ENCODE results near the gene LRRC75B.
A peak's percentile ranks its signal among the peaks of the same experiment; 100 is the strongest.
"Not testable (repeated sequence)": the region's sequence is repeated elsewhere in the genome, so short reads cannot be mapped to it uniquely, and the experiment has no call there.

Gene LRRC75B

DNA sequence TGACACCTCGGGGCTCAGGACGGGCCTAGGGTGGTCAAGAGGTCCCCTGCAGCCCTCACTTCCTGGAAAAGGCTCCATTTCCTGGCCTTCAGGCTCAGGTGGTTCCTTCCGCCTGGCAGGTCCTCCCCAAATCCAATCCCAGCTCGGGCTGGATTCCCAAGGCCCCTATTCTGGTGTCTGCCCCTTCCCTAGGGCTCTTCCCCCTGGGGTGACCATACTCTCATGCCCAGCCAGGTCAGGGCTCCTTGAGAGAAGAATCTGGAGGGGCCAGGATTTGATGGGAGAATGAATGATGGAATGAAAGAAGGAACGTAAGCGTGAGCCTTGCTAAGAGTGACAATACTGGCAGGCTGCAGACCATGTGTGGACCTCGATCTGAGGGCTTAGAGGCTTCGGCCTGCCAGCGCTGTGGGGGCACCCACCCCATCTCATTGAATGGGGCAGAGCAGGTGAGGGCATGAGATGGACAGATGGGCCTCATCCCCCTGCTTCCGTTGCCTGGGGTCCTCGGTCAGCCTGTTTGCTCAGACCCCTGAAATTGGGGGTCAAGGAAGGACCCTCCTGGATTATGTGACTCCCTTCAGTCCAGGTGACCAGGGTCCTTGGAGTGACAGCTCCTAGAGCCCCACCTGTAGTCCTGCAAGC lies 9.4 kb upstream of the LRRC75B start:
- not testable (repeated sequence) for DNase-seq

- peak; percentile 57 for DNase-seq
These were observed 8.6 kb upstream of the LRRC75B start for GRCh38 chr22:24601217-24602104.

DNA sequence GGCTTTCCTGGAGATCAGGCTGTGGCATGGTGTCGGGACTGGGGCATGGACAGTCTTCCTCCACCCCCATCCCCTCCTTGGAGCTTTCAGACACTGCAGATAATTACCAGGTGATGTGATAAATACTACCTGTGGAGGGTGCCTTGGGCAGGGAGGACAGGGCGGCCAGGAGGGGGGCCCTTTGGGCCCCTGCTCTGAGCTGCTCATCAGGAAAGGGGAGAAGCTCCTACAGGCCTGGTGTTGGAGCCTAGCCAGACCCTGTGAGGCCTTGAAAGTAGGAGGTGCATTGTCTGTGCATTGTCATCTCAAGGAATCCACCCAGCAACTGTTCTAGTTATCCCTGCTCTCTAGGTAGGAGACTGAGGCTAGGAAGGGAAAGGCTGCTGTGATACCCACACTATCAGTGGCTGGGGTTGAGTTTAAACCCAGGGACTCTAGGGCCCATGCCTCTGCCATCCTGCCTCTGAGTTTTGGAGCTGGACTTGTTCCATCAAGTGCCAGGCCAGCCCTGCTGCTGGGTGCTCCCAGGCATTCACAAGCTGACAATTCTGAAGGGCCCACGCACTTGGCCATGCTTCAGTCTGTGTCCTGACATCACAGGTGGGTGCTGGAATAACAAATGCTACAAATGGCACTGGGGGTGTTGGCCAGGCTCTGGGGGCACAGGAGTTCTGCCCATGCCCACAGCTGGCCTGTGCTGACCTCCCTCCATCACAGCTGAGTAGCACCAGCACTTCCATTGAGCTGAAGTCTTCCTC lies 7.3 kb upstream of the LRRC75B start:
- DNase-seq, result not testable (repeated sequence)

DNA sequence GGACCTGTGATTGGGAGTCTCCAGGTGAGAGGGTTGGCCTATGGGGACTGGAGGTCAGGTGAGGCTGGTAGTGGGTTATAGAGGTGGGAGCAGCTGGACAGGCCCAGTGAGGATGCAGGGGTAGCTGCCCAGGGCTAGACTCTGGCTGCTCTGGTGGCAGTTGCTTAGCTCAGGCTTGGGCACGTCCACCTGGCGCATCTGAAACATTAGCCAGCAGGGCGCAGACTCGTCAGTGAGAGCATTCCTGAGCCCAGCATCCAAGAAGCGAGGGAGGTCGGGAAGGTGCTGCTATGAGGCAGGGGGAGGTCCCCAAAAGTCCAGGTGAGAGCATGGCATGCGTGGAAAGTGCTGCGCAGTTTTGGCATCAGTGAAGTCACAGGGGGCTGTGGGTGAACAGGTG lies 6.6 kb upstream of the LRRC75B start:
- no peak for DNase-seq

DNA sequence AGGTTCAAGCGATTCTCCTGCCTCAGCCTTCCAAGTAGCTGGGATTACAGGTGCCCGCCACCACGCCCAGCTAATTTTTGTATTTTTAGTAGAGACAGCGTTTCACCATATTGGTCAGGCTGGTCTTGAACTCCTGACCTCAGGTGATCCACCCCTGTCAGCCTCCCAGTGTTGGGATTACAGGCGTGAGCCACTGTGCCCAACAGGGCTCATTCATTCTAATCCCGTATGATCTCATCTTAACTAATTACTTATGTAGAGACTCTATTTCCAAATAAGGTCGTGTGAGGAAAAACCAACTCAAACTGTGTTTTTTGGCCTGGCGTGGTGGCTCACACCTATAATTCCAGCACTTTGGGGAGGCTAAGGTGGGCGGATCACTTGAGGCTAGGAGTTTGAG lies 4.2 kb upstream of the LRRC75B start:
- DNase-seq, result not testable (repeated sequence)

DNA sequence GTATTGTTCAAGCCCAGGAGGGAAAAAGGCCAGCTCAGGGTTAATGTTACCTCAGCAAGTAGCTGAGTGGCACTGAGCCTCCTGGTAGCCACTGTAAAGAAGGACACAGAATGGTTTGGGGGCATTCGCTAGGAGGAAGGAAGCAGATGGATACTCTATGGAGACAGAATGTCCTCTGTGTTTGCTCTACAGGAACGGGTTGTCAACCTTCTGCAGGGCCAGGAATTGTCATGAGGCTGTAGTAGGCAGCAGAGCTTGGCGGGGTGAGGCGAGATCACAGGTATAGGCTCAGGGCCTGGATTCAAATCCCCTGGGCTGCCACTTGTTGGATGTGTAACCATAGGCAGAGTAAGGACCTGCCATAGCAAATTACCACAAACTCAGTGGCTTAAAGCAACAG lies 3.0 kb upstream of the LRRC75B start:
- DNase-seq, result no peak

GRCh38 chr22:24595228-24595627 lies 2.4 kb upstream of the LRRC75B start:
- DNase-seq, result no peak

GRCh38 chr22:24594569-24595120 lies 1.8 kb upstream of the LRRC75B start:
- no peak for DNase-seq

DNA sequence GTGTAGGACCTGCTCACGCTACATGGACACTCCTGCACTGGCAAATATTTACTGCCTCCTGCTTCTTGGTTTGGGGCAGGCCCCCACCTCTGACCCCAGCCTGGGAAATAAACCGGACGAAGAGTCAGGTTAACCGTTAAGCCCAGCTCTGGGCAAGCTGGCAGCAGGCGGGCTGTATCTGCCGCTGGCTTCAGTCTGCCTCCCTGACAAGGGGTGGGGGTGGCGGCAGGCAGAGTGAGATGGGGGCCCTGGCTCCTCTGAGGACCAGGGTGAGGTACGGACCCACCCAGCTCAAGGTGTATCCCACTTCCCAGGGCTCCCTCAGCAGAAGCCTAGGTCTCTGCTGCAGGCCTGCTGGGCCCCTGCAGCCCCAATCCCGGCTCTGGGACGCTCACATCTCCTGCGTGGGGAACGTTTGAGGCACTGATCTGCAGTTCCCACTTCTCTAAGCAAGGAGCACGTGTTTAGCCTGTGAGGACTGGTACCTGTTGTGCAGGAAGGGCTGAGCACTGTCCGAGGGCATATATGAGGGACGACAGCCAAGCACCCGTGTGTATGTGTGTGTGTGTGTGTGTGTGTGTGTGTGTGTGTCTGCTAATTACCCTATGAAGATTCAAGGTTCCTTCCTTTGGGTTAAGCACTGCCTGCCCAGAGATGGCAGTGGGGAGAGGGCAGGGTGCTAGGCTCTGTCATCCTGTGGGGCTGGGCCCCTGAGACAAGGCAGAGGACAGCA lies 1.1 kb upstream of the LRRC75B start:
- no peak for DNase-seq

DNA sequence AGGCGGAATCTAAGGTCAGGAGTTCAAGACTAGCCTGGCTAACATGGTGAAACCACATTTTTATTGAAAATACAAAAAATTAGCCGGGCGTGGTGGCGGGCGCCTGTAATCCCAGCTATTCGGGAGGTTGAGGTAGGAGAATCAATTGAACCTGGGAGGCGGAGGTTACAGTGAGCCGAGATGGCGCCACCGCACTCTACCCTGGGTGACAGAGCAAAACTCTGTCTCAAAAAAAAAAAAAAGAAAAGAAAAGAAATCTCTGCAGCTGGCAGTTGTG lies 624 bp upstream of the LRRC75B start:
- not testable (repeated sequence) for DNase-seq

- DNase-seq, result no peak
These were observed 619 bp downstream of the LRRC75B start for GRCh38 chr22:24592058-24592850.

DNA sequence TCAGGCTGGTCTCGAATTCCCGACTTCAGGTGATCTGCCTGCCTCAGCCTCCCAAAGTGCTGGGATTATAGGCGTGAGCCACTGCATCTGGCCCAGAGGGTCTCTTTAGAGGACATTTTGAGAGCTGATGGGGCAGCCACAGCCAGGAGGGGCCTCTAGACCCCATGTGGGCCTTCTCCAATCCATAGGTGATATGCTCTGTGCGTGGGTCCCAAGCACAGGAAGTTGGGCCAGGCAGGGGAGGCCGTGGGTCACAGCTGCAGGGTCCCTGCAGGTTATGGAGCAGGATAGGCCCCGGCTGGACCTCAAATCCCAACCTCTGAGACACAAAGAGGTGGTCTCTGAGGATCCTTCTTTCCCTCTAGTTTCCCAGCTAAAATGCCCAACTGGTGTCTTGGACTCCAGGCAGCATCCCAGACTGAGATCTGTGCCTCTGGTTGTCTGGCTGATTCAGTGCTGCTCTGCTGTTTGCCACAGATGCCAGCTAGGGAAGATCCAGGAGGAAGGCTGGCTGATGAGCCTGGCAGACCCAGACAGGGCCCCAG lies 1.5 kb downstream of the LRRC75B start:
- DNase-seq, result no peak

DNA sequence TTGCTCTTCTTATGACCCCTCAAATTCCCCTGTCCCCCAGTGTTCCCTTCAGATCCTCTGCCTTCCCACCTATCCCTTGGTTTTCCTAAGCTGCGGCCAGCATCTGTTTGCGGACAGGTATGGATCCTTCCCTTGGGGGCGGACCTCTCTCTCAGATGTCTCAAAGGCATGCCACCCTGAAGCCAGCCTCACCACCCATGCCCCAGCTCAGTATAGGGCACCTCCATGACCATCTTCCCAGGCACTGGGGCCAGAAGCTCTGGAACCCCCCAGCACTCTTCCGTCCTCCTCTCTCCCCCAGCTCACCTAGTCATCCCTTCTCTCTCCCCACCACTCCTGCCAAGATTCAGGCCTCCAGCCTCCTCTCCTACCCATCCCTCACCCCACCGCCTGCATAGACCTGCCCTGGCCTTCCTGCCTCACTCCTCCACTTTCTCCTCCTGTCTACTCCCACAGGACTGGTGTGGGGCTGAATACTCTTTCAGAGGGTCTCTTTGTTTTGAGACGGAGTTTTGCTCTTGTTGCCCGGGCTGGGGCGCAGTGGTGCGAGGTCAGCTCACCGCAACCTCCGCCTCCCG lies 2.2 kb downstream of the LRRC75B start:
- DNase-seq, result no peak

DNA sequence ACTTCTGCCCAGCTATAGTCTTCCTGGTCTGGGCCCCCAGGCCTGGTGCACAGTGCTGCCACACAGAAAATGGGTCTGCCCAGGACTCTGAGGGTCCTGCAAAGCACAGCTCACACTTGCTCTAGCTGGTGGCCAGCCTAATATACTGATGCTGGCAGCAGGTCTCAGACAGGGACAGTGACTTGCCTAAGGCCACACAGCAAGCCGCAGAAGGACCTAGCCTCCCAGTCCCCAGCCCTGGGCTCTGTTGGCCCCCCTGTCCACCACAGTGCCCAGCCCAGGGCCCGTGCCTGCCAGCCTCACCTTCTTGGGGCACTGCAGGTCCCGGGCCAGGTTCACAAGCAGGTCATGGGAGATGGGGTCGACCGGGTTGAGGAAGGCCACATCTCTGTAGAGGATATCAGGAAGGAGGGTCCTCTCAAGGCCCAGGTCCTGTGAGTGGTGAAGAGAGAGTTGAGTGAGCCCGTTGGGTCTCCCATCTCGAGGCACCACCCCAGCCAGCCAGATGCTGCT lies 3.3 kb downstream of the LRRC75B start:
- no peak for DNase-seq

DNA sequence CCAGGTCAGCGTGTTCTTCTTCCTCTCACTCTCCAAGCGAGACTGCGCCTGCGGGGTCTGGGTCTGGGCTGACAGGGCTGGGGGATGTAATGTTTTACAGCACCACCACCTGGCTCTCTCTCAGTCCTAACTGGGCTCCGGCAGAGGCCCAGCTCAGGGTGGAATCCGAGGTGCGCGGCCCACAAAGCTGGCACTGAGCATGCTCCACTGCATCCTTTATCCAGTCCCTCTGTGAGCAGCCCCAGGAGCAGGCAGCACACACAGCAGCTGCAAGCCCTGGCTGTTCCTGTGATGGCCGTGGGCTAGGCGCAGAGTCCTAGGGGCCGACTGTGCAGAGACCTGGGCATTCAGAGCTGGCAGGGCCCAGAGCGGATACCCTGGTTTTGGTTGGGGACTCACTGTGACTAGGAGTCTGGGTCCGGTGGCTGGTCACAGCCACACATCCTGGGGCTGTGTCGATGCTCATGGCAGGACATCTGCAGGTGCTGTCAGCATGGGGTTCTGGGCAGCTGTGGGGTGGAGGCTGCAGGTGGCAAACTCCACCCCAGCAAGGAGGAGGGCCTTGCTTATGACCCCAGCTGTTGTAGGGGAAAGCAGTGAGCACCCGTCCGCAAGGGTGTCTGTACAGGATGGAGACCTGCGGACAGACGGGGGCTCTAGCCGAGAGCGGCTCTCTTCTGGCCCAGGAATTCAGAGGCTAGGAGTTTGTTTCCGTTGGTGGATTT lies 4.0 kb downstream of the LRRC75B start:
- DNase-seq, result no peak

GRCh38 chr22:24588381-24588756 lies 4.5 kb downstream of the LRRC75B start:
- DNase-seq, result no peak

DNA sequence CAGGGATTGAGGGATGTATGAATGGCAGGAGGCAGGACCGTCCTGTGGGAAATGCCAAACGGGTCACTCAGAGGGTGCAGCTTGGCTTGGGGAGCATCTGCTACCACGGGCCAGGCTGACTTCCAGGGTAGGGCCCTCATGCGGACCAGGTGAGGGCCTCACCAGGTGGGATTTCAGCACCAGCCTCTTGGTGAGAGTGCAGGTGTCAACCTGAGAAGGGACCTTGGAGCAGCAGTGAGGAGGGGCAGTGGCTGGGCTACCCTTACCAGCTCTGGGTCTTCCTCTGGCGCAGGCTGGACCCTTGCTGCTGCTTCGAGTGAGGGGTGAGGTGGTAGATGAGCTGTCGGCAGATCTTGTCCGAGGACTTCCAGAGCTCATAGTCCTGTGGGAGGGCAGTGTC lies 4.9 kb downstream of the LRRC75B start:
- no peak for DNase-seq

GRCh38 chr22:24587251-24587650 lies 5.6 kb downstream of the LRRC75B start:
- DNase-seq, result no peak

- DNase-seq, result no peak
These were observed 6.8 kb downstream of the LRRC75B start for GRCh38 chr22:24585927-24586546.

GRCh38 chr22:24585461-24585860 lies 7.4 kb downstream of the LRRC75B start:
- DNase-seq, result no peak

All from CD4-positive, alpha-beta T cell treated with Interleukin-15 for 1 hour (primary cell).